ENCODE data around the gene MBD2. TPM values are rescaled to one million over a fixed set of nuclear protein-coding genes. Genes with fewer than 3 reads are reported as not detected.

Gene MBD2
- total RNA-seq, 5 donors from 2014 or later (not counting 1 experiment from before 2014, with no cell fraction given): 83.8 to 107 (median 97.5) TPM

DNA sequence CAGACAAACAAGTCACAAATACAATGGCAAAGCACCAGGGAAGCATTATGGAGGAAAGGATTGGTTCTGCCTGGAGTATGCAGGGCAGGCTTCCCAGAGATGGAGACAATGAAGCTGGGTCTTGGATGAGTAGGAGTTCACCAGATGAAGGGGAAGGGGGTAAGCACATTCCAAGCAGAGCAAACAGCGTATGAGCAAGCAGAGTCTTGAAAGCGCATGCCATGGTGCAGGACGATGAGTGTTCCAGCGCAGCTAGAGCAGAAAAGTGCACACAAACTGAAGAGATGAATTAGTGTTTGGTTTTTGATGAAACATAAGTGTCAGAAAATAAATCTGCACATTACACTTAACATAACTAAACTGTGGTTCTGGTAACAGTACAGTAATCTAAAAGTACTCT is 21.6 kb downstream of the MBD2 start:
- H3K9me3 ChIP-seq: no peaks in the 10 kb centered on the region
- H3K4me3 ChIP-seq (ENCODE audit: control insufficient read depth in 1 of 2, extremely low read depth in 1 of 2, low read length in 1 of 2): no peak overlapping the region
- H3K9me3 Mint-ChIP-seq: no peaks in the 10 kb centered on the region
- ATAC-seq (replicated peaks in 1 of 4) (no peak), DNase-seq (no peak)
- H3K27me3 Mint-ChIP-seq: no peaks in the 10 kb centered on the region
- no peaks in the 10 kb centered on the region for H3K27me3 ChIP-seq (replicated peaks in 1 of 2; ENCODE audit: control insufficient read depth in 2 of 2, extremely low read depth in 1 of 2, insufficient read depth in 2 of 2, low read length in 1 of 2)
- H3K4me3 Mint-ChIP-seq: no peak overlapping the region
- H3K36me3 ChIP-seq (ENCODE audit: control insufficient read depth in 2 of 2, extremely low read depth in 1 of 2, insufficient read depth in 1 of 2, low read length in 1 of 2): peaks cover 0 to 33% of the 10 kb centered on the region in 2 donors
- H3K27ac ChIP-seq (ENCODE audit: low read length): no peak overlapping the region
- POLR2A ChIA-PET: no interaction called here
- H3K27ac Mint-ChIP-seq: no peak overlapping the region
- peaks cover 5 to 7% of the 10 kb centered on the region in 2 experiments for H3K4me1 ChIP-seq (ENCODE audit: control insufficient read depth in 1 of 2, extremely low read depth in 1 of 2, insufficient read depth in 2 of 2, low read length in 2 of 2)
- H3K4me1 Mint-ChIP-seq: peaks cover 24 to 35% (median 34%) of the 10 kb centered on the region in 3 donors
- H3K36me3 Mint-ChIP-seq: peaks cover 45% of the 10 kb centered on the region
- WGBS (ENCODE audit: insufficient coverage): no CpG with 5 or more reads among the region's 4 CpGs
- CTCF ChIA-PET: interaction anchor here in 1 of 2 donors (2.0 kb wide), 1 partner anchor 20 kb away, joined by 5 read pairs; no protein-coding TSS in a partner anchor

DNA sequence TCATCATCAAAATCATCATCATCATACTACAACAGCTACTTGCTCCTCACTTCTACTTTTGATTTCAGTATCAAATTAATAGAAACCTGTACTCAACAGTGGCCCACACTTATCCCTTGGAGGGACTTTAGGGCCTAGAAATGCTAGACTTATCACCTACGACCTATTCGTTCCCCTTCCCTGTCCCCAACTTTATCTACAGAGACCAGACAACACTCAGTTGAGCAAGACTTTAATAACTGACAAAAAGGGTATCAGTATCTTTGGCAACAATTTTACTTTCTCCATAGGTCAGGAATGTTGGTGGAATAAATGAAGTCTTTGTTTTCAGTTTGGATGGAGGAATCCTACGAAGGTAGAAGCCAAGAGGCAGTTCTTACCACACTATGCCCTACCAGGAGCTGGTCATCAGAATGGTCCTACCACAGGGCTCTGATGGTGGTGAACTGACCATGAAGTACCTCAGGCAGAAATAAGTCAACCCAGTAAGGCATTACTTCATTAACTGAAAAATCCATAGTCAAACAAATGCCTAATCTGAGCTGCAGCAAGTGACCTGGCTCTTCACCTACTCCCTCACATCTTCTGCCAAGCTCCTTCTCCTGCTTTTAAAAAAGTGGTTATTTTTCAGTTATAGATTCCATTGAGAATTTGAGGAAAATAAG is 26.6 kb downstream of the MBD2 start:
- H3K9me3 Mint-ChIP-seq: no peaks in the 10 kb centered on the region
- no peak for DNase-seq
- CTCF ChIA-PET: interaction anchor here (0.7 to 1.3 kb wide), 2 partner anchors 12 to 47 kb away, joined by 3 read pairs; no protein-coding TSS in a partner anchor
- H3K4me1 ChIP-seq (ENCODE audit: control insufficient read depth in 1 of 2, extremely low read depth in 1 of 2, insufficient read depth in 2 of 2, low read length in 2 of 2): no peaks in the 10 kb centered on the region
- H3K9me3 ChIP-seq: no peaks in the 10 kb centered on the region
- no peak for ATAC-seq (replicated peaks in 1 of 4)
- no peak overlapping the region for H3K4me3 ChIP-seq (ENCODE audit: control insufficient read depth in 1 of 2, extremely low read depth in 1 of 2, low read length in 1 of 2)
- no peak overlapping the region for H3K27ac Mint-ChIP-seq
- H3K27ac ChIP-seq (ENCODE audit: low read length): no peak overlapping the region
- H3K4me1 Mint-ChIP-seq: peaks cover 7 to 25% (median 17%) of the 10 kb centered on the region in 3 donors
- no peaks in the 10 kb centered on the region for H3K27me3 Mint-ChIP-seq
- 100% methylated on average over 2 of the region's 3 CpGs for WGBS (ENCODE audit: insufficient coverage)
- H3K4me3 Mint-ChIP-seq: no peak overlapping the region
- H3K27me3 ChIP-seq (replicated peaks in 1 of 2; ENCODE audit: control insufficient read depth in 2 of 2, extremely low read depth in 1 of 2, insufficient read depth in 2 of 2, low read length in 1 of 2): no peaks in the 10 kb centered on the region
- peaks cover 34% of the 10 kb centered on the region for H3K36me3 Mint-ChIP-seq
- POLR2A ChIA-PET: no interaction called here
- H3K36me3 ChIP-seq (ENCODE audit: control insufficient read depth in 2 of 2, extremely low read depth in 1 of 2, insufficient read depth in 1 of 2, low read length in 1 of 2): peaks cover 0 to 17% of the 10 kb centered on the region in 2 donors

DNA sequence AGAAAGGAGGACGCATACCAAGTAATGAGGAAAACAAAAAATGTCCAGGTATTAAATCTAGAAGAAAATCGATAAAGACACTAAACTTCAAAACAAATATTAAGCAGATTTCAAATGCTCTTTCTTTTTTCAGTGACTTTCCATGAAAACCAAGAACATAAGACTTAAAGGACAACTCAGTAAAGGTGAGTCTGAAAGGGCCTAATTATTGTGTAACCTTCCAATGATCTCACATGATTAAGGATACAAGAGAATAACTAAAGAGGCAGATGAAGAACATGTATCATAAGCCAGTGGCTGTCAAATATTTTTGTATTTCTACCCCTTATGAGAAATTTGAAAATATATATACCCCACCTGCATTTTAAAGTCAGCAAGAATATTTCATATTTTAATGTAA is 30.7 kb downstream of the MBD2 start:
- no peak for ATAC-seq (replicated peaks in 1 of 4)
- Histone ChIP-seq H3K4me3 (ENCODE audit: control insufficient read depth in 1 of 2, extremely low read depth in 1 of 2, low read length in 1 of 2) (no peak overlapping the region), H3K9me3 (no peaks in the 10 kb centered on the region), H3K36me3 (ENCODE audit: control insufficient read depth in 2 of 2, extremely low read depth in 1 of 2, insufficient read depth in 1 of 2, low read length in 1 of 2) (peaks cover 0 to 8% of the 10 kb centered on the region in 2 donors), H3K27me3 (replicated peaks in 1 of 2; ENCODE audit: control insufficient read depth in 2 of 2, extremely low read depth in 1 of 2, insufficient read depth in 2 of 2, low read length in 1 of 2) (no peaks in the 10 kb centered on the region), H3K4me1 (ENCODE audit: control insufficient read depth in 1 of 2, extremely low read depth in 1 of 2, insufficient read depth in 2 of 2, low read length in 2 of 2) (no peaks in the 10 kb centered on the region), H3K27ac (ENCODE audit: low read length) (no peak overlapping the region)
- H3K27ac Mint-ChIP-seq: no peak overlapping the region
- H3K4me3 Mint-ChIP-seq: no peak overlapping the region
- DNase-seq: no peak
- POLR2A ChIA-PET: no interaction called here
- H3K4me1 Mint-ChIP-seq: peaks cover 6 to 19% (median 12%) of the 10 kb centered on the region in 3 donors
- H3K27me3 Mint-ChIP-seq: no peaks in the 10 kb centered on the region
- no CpG with 5 or more reads among the region's 2 CpGs for WGBS (ENCODE audit: insufficient coverage)
- CTCF ChIA-PET: no interaction called here
- H3K9me3 Mint-ChIP-seq: no peaks in the 10 kb centered on the region
- peaks cover 28% of the 10 kb centered on the region for H3K36me3 Mint-ChIP-seq

DNA sequence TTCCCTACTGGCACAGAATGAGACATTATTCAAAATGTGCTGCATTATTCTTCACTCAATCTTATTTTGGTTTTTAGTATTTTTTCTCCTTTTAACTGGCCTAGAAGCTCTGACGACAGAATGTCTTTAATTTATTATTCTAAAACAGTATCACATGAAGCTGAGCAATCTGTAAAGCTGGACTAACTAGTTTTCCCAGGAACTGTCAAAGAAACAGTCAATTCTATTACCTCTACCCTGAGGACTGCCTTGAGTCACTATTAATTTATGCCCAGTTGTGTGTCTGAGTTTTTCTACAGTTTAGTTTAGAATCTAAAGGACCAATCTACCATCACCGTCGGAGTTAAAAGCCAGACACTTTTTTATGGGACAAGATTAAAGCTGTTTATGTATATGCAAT is 31.6 kb downstream of the MBD2 start:
- no peak overlapping the region for H3K27ac Mint-ChIP-seq
- no peak for ATAC-seq (replicated peaks in 1 of 4)

DNA sequence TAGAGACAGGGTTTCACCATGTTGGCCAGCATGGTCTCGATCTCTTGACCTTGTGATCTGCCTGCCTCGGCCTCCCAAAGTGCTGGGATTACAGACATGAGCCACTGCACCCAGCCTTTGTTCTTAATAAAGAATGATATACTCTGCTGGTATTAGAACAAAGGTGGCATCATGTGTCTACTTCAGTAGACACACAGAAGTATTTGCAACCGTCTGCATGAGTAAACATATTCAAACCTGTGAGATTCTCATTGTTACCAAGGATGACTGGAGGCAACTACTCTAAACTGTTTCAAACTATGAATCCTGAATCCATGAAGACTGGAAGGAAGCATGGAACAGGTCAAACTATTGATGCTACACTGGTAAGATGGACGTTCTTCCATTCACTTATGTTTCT is 32.1 kb downstream of the MBD2 start:
- peaks cover 28% of the 10 kb centered on the region for H3K36me3 Mint-ChIP-seq
- no peaks in the 10 kb centered on the region for H3K9me3 Mint-ChIP-seq
- no peaks in the 10 kb centered on the region for H3K27me3 ChIP-seq (replicated peaks in 1 of 2; ENCODE audit: control insufficient read depth in 2 of 2, extremely low read depth in 1 of 2, insufficient read depth in 2 of 2, low read length in 1 of 2)
- 83% methylated on average over 1 of the region's 4 CpGs for WGBS (ENCODE audit: insufficient coverage)
- H3K27ac Mint-ChIP-seq: no peak overlapping the region
- CTCF ChIA-PET: no interaction called here
- DNase-seq (no peak), ATAC-seq (replicated peaks in 1 of 4) (no peak)
- no peaks in the 10 kb centered on the region for H3K27me3 Mint-ChIP-seq
- peaks cover 0 to 14% of the 10 kb centered on the region in 2 donors for H3K36me3 ChIP-seq (ENCODE audit: control insufficient read depth in 2 of 2, extremely low read depth in 1 of 2, insufficient read depth in 1 of 2, low read length in 1 of 2)
- no peak overlapping the region for H3K4me3 Mint-ChIP-seq
- POLR2A ChIA-PET: no interaction called here
- H3K4me3 ChIP-seq (ENCODE audit: control insufficient read depth in 1 of 2, extremely low read depth in 1 of 2, low read length in 1 of 2): no peak overlapping the region
- no peaks in the 10 kb centered on the region for H3K9me3 ChIP-seq
- no peak overlapping the region for H3K27ac ChIP-seq (ENCODE audit: low read length)
- H3K4me1 Mint-ChIP-seq: peaks cover 2 to 14% (median 9%) of the 10 kb centered on the region in 3 donors
- no peaks in the 10 kb centered on the region for H3K4me1 ChIP-seq (ENCODE audit: control insufficient read depth in 1 of 2, extremely low read depth in 1 of 2, insufficient read depth in 2 of 2, low read length in 2 of 2)

More for the DNA sequence above, 31.6 kb downstream of the MBD2 start:
- no CpG with 5 or more reads among the region's 3 CpGs for WGBS (ENCODE audit: insufficient coverage)
- H3K4me1 Mint-ChIP-seq: peaks cover 6 to 19% (median 12%) of the 10 kb centered on the region in 3 donors
- peaks cover 0 to 12% of the 10 kb centered on the region in 2 donors for H3K36me3 ChIP-seq (ENCODE audit: control insufficient read depth in 2 of 2, extremely low read depth in 1 of 2, insufficient read depth in 1 of 2, low read length in 1 of 2)
- peaks cover 29% of the 10 kb centered on the region for H3K36me3 Mint-ChIP-seq
- no peak for DNase-seq
- no peaks in the 10 kb centered on the region for H3K27me3 Mint-ChIP-seq
- H3K4me3 Mint-ChIP-seq: no peak overlapping the region
- H3K4me1 ChIP-seq (ENCODE audit: control insufficient read depth in 1 of 2, extremely low read depth in 1 of 2, insufficient read depth in 2 of 2, low read length in 2 of 2): no peaks in the 10 kb centered on the region
- no peaks in the 10 kb centered on the region for H3K27me3 ChIP-seq (replicated peaks in 1 of 2; ENCODE audit: control insufficient read depth in 2 of 2, extremely low read depth in 1 of 2, insufficient read depth in 2 of 2, low read length in 1 of 2)
- ChIA-PET POLR2A (no interaction called here), CTCF (no interaction called here)
- H3K4me3 ChIP-seq (ENCODE audit: control insufficient read depth in 1 of 2, extremely low read depth in 1 of 2, low read length in 1 of 2): no peak overlapping the region
- H3K27ac ChIP-seq (ENCODE audit: low read length): no peak overlapping the region
- no peaks in the 10 kb centered on the region for H3K9me3 ChIP-seq
- H3K9me3 Mint-ChIP-seq: no peaks in the 10 kb centered on the region

DNA sequence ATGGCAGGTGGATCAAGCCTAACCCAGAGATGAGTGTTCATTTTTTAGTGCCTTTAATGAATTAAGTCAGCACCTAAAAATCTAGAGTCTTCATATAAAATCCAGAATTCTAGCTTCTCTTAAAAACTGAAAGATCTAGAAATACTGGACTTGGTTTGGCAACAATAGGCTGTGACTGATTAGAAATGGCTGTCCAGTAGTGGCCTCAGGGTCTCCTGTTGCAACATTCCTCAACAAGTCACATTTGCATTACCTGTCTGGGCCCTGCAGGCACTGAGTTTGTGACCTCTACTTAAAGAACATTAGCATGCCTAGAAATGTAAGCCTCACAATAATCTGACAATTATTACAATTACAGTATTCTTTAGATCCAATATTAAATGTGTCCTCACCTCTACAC is 33.1 kb downstream of the MBD2 start:
- Histone ChIP-seq H3K4me1 (ENCODE audit: control insufficient read depth in 1 of 2, extremely low read depth in 1 of 2, insufficient read depth in 2 of 2, low read length in 2 of 2) (no peaks in the 10 kb centered on the region), H3K27me3 (replicated peaks in 1 of 2; ENCODE audit: control insufficient read depth in 2 of 2, extremely low read depth in 1 of 2, insufficient read depth in 2 of 2, low read length in 1 of 2) (no peaks in the 10 kb centered on the region), H3K9me3 (no peaks in the 10 kb centered on the region), H3K27ac (ENCODE audit: low read length) (no peak overlapping the region), H3K4me3 (ENCODE audit: control insufficient read depth in 1 of 2, extremely low read depth in 1 of 2, low read length in 1 of 2) (no peak overlapping the region), H3K36me3 (ENCODE audit: control insufficient read depth in 2 of 2, extremely low read depth in 1 of 2, insufficient read depth in 1 of 2, low read length in 1 of 2) (peaks cover 0 to 14% of the 10 kb centered on the region in 2 donors)
- CTCF ChIA-PET: no interaction called here
- Mint-ChIP-seq H3K4me1 (peaks cover 2 to 8% (median 6%) of the 10 kb centered on the region in 3 donors), H3K27ac (no peak overlapping the region), H3K4me3 (no peak overlapping the region), H3K27me3 (no peaks in the 10 kb centered on the region), H3K9me3 (no peaks in the 10 kb centered on the region), H3K36me3 (peaks cover 34% of the 10 kb centered on the region)
- ATAC-seq (replicated peaks in 1 of 4) (no peak), DNase-seq (no peak)
- POLR2A ChIA-PET: no interaction called here

All from T-cell (primary cell).